G401.6 (cell line): Measurements from ENCODE around the gene GRIK4.

ENCODE experiments used
- FAIRE-seq: peaks from 2 replicates; lab custom pipeline; 2012; peaks lifted over from hg19 to GRCh38; lab: Jason Lieb, UNC

Gene GRIK4

DNA sequence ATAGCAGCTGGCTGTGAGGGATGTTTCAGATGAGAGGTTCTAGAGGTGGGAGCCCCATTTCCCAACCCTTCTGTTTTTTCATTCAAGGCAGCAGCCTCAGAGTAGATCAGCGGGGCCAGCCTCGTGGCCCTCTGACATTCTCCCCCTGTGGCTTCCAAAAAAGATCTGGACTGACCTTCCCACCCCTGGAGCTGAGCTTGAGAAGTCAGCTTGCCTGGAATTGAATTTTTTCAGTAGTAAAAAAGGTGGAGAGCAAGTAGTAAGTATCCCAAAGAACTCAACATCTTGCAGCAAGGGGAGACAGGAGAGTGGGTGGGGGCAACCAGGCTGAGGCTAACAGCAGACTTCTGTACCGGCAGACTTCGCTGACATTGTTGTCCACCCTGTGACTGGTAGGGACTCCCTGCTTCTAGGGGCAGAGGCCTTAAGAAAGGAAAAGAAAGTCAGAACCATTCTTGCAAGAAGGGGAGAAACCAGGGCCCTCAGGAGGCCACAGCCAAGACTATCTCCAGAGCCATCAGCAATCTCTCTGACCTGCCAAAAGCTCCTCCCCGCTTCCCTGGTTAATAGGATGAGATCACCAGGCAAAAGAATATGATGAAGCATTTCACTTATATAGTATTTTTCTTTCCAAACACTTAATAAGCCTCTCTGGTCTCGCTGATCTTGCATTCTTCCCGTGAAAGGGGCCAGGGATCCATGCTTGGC lies 2.0 kb upstream of the GRIK4 start:
- no peak for FAIRE-seq

DNA sequence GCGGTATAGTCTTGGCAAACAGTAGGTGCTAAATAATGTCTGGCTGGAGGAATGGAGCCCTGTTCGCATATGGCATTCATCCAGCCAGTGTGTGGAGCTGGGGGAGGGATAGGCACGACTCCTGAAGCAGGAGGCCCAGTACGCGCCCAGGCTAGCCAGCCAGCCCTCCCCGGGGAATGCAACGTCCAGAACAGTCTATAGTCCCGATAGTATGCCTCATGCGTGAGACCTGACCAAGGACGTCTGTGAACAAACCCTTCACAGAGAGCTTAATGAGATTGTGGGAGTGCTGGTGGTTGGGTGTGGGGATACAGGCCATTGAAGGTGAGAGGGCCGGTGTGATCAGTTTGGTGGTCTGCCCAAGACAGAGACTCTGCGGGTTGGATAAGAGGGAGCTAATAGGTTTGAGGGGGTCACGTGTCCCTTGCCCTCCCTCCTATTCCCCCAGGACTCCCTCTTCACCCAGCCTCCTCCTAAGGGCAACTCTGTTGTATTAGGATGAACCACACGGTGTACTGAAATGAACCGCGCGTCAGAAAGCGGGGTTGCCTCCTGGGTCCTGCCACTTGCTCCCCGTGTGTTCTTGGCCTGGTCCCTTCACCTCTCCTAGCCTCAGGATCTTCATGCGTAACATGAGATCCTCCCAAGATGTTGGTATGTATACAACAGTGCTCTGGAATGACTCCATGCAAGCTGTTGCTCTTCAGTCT lies 987 bp upstream of the GRIK4 start:
- no peak for FAIRE-seq

DNA sequence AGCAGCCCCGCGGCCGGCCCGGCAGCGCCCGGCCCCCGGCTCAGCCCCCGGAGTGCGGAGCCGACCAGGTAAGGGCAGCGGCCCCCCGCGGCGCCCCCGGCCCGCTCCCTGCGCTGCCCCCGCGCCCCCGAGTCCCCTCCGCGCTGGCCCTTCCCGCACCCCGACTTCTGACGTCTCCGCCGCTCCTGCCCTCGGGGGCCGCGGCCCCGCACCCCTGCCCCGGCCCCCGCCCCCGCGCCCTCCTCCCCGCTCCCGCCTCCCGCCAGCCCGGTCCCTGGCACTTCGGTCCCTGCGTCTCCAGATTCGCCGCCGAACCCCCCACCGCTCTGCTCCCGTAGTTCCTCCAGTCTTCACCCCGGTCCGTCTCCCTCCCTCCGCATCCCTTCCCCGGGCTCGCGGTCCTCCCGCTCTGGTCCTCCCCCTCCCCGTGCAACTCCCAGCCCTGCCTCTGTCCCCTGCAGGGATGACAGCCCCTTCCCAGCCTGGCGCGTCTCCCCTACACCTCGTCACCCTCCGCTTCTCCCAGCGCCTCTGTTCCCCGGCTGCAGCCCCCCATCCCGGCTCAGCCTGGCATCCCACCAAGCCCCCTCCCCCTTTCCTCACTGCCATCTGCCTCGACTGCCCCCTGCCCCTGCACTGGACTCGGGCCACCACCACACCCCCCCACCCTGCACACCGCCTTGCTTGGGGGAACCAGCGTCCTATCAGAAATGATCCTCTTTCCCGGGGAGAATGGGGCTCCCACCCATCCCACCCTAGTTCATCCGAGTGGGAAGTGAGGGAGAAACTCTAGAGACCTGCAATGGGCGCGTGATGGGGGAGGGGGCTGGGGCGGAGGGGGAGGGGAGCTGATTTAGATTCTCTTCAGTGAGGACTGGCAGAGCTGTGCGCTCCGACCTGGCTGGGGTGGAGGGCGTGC lies 531 bp downstream of the GRIK4 start:
- FAIRE-seq: no peak

- FAIRE-seq: no peak
Measured at GRCh38 chr11:120512739-120513435, 1.3 kb downstream of the GRIK4 start.

DNA sequence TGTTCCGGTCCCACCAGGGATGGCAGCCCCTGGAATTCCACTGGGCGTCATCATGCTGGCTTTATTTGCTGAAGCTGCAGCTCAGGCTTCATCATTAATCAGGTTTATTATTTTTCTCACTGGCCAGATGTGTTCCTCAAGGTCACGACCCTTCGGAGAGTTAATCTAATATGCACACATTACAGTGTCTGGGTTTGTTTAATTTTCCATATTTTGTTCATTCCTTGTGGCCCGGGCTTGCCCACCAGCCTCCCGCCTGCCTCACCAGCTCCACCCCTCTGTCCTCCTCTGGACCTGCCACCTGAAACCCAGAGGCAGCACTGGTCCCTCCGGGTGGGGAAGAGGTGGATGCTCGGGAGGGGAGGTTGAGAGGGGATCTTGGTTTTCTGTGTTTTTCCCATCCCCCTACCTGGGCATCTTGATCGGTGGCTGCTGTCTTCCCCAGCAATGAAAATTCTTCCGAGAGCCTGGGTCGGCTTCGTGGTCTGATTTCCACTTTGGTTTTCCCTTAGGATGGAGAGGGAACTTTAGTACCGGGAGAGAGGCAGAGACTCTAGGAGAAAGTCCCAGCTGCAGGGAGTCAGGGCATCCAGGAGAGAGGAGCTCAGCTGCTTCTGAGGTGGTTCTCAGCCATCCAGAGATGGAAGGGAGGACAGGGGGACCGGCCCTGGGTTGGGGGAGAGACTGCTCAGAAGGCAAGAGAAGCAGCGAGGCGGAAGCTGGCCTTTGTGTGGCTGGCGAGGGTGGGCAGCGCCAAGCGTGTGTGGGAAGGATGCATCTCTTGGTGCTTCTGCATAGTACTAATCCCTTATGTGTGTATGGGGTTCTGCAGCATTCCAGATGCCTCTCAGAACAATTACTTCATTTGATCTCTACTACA lies 2.1 kb downstream of the GRIK4 start:
- no peak for FAIRE-seq

DNA sequence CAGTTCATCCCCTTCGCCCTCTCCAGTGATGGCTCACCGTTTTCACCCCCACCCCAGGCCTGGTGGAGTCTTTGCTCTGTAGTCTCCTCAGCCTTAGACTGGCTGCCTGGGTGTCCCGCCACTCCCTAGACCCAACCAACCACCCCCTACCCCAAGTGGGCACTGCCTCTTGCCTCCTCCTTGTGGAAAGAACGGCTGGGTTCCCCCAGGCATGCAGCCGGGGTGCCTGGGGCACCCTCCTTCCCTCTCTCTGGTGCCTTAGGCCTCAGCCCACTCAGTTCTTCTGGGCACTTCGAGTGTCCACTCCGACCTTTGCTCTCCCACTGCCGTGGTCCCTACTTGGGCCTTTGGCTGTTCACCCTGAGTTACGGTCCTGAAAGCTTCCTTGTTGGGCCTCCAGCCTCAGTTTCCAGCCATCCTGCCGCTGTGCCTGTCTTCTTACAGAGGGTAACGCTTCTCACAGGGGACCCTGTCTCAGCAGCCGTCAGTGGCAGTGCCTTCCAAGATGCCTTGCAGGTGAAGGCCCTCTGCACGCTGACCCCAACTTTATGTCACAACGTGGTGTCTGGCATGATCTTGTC lies 3.1 kb downstream of the GRIK4 start:
- no peak for FAIRE-seq

DNA sequence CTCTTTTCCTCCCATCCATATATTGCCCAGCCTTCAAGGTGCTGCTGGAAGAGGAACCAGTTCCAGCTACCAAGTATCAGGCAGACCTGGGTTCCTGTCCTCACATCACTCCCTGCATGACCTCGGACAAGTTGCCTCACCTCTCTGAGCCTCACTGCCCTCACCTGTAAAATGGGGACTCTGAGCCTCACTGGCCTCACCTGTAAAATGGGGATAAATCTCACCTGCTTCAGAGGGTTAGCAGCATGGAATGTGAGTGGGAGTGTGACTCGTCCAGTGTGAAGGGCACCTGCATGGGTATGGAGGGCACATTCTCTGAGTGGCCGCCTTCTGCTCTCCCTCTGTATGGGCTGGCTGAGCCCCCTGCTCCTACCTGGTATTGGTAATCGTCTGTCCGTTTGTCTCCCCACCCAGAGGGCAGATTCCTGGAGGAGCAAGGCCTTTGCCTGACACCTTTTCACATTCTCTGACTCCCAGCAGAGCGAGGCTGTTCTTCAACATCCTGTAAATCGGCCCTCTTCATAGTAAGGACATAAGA lies 3.7 kb downstream of the GRIK4 start:
- no peak for FAIRE-seq

DNA sequence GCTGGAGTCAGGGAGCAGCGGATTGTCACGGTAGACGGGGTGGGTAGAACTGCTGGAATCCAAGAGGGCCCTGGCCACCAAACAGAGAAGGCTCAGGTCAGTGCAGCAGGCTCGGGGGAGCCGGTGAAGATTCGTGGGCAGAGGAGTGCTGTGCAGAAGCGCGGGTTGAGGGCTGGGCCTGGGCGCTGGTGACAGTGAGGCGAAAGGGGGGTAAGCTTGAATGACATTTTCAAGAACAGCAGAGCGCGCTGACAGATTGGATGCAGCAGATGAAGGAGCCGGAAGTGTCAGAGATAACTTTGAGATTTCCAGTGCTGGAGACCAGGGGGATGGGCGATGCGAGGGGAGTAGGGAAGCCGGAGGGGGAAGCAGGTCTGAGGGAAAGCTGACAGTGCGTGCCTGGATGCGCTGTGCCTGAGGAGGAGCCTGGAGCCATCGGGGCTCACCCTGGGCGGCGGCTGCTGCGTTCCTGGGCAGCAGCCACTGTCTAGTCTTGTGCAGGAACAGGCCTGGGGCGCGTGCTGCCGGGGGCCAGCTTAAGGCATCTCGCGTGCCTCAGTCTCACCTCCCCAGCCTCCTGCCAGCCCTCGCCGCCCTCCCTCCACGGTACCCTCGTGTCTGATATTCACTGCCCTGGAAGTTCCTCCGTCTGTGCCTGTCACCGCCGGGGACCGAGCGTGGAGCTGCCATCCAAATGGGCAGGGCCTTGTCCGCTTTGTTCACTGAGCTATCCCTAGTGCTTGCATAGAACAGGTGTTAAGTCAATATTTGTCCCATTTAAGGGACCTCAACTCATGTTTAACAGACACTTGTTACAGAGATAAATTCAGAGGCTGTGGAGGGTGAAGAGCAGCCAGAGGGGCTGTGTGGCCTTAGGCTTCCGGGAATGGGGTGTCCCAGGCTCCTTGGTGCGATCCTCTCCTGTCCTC lies 5.2 kb downstream of the GRIK4 start:
- no peak for FAIRE-seq

- no peak for FAIRE-seq
Measured at GRCh38 chr11:120517390-120517761, 5.8 kb downstream of the GRIK4 start.

GRCh38 chr11:120517801-120518291 lies 6.3 kb downstream of the GRIK4 start:
- no peak for FAIRE-seq

DNA sequence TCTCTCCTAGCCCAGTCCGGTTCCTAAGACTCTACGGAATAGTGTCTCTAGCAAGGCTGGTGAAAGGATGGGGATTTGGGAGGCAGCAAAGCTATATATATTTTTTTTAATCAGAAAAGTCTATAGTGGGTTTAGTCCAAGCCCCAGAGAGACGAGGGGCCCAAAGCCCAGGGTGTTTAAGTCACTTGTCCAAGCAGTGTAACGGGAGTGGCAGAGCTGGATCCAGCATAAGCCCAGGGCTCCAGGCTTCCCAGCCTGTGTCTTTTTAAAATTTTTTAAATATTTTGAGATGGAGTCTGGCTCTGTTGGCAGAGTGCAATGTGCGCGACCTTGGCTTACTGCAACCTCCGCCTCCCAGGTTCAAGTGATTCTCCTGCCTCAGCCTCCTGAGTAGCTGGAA lies 6.8 kb downstream of the GRIK4 start:
- no peak for FAIRE-seq

DNA sequence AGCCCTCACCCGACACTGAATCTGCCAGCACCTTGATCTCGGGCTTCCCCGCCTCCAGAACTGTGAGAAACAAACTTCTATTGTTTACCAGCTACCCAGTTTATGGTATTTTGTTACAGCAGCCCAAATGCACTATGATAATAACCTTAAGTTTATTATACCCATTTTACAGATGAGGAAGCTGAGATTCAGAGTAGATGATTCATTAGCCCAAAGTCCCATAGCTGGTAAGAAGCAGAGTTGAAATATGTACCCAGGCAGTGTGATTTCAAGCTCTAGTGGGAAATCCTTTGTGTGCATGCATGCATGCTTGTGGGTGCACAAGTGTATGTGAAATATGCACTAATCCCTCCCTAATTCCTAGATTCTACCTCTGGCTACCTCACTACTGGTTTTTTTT lies 7.9 kb downstream of the GRIK4 start:
- FAIRE-seq: no peak

DNA sequence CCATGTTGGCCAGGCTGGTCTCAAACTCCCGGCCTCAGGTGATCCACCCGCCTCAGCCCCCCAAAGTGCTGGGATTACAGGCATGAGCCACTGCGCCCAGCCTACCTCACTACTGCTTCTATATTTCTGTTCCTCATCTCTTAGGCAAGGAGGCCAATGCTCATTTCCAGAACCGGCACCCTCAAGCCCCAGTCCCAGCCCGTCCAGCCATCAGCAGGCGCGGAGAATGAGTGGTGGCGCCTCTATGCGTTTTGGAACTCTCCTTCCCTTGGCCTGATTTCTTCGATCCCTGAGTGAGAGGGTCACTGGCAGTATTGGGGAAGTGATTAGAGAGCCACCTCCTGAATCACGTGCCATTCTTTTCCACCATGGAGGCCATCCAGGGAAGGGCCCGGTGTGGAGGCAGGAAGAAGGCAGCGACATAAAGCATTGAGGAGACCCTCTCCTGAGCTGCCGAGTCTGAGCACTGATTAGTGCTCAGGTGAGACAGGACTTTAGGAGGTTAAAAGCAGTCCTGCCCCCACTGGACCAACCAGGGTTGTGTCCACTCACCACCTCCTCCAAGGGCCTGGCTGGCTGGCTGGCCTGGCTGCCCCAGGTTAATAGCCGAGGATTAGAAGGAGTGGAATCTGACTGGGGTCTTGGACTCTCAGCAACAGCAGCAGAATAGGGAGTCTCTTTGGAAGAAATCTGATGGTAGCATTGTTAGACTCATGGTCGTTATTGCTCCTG lies 8.7 kb downstream of the GRIK4 start:
- FAIRE-seq: no peak

- FAIRE-seq: no peak
Measured at GRCh38 chr11:120521176-120521575, 9.6 kb downstream of the GRIK4 start.

- no peak for FAIRE-seq
Measured at GRCh38 chr11:120522021-120522420, 10.5 kb downstream of the GRIK4 start.

- no peak for FAIRE-seq
Measured at GRCh38 chr11:120522736-120523135, 11.2 kb downstream of the GRIK4 start.

- no peak for FAIRE-seq
Measured at GRCh38 chr11:120523196-120523595, 11.6 kb downstream of the GRIK4 start.

- FAIRE-seq: no peak
Measured at GRCh38 chr11:120524536-120525085, 13.1 kb downstream of the GRIK4 start.
